HCEC 1CT (cell line): ENCODE results near the gene SULT2B1.
A peak's percentile ranks its signal among the peaks of the same experiment; 100 is the strongest.

ENCODE experiments used
- DNase-seq: peaks from one replicate; pipeline ENCODE4 v3.0.0-alpha.2; 2017

SULT2B1 gene

GRCh38 chr19:48637449-48637947 is 85.5 kb downstream of the SULT2B1 start:
- DNase-seq: peak; percentile 96

GRCh38 chr19:48637948-48638830 is 86.2 kb downstream of the SULT2B1 start:
- DNase-seq: peak; percentile 93

GRCh38 chr19:48638831-48639381 is 86.9 kb downstream of the SULT2B1 start:
- DNase-seq: no peak

GRCh38 chr19:48639483-48640375 is 87.8 kb downstream of the SULT2B1 start:
- DNase-seq: no peak

GRCh38 chr19:48641850-48642249 is 89.9 kb downstream of the SULT2B1 start:
- no peak for DNase-seq

GRCh38 chr19:48642862-48643261 is 90.9 kb downstream of the SULT2B1 start:
- no peak for DNase-seq

GRCh38 chr19:48644355-48644754 is 92.4 kb downstream of the SULT2B1 start:
- no peak for DNase-seq

GRCh38 chr19:48644839-48645619 is 93.1 kb downstream of the SULT2B1 start:
- DNase-seq: peak; percentile 58

GRCh38 chr19:48645620-48646000 is 93.6 kb downstream of the SULT2B1 start:
- no peak for DNase-seq

- peak; percentile 68 for DNase-seq
Observed at GRCh38 chr19:48646001-48646721, 94.2 kb downstream of the SULT2B1 start, which contains the start of gene CA11. TSS of gene CA11 (minus strand) at chr19:48646187. CDS start at chr19:48645632, 555 bp downstream.

- no peak for DNase-seq
Observed at GRCh38 chr19:48646722-48647216, 94.8 kb downstream of the SULT2B1 start.

GRCh38 chr19:48648134-48648533 is 96.2 kb downstream of the SULT2B1 start:
- no peak for DNase-seq
